ENCODE measurements around the gene SYNPR. TPM values are rescaled to one million over a fixed set of nuclear protein-coding genes. Genes with fewer than 3 reads are reported as not detected.

The SYNPR gene
- total RNA-seq: not detected
- total RNA-seq (2013): not detected
- total RNA-seq: 0 reads per million in 29 experiments

DNA sequence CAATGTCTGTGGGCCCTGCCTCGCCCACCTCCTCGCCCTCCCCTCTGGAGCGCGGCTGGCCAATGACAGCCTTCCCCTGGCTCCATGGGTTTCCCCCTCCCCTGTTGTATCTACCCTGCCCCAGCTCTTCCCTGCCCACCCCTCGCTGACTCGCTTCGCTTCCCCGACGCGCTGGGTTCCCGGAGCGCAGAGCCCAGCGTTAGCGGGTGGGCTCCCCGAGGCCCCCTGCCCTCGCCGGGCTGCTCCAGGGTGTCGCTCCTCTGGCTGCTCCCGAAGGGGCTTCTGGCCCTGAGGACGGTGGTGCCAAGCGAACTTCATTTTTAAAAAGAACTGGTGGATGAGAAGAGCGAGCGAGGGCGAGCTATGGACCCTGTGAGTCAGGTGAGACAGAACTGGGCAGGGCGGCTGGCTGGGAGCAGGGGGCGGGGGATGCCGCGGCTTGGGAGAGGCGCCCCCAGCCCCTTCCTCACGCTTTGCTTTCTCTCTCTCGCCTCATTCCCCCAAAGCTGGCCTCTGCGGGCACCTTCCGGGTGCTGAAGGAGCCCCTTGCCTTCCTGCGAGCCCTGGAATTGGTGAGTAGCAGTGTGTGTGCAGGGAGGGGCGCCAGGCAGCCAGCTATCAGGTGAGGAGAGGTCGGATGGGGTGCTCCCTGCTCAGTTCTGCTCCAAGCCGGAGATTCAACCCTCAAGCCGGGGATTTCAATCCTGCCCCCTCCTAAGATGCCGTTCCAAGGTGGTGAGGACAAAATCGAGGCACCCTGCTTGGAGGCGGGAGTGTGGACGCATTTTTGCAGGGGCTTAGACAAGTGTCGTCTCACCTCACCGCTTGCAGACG lies at the start of gene SYNPR:
SYNPR (plus strand) TSS at position 138 of the 834 bp plus-strand sequence.
- no peaks in the 10 kb centered on the region for H3K9me3 ChIP-seq
- no peak within 1 kb of the TSS for H3K27ac ChIP-seq (ENCODE audit: low read length)
- ChIA-PET CTCF (no interaction called here), POLR2A (no interaction called here)
- WGBS (ENCODE audit: insufficient coverage): 9% methylated on average over 36 of the region's 45 CpGs
- Mint-ChIP-seq H3K9me3 (peaks cover 0 to 2% (median 0%) of the 10 kb centered on the region in 3 donors), H3K27ac (no peak within 1 kb of the TSS), H3K4me3 (no peak within 1 kb of the TSS), H3K36me3 (no peaks in the 10 kb centered on the region), H3K27me3 (peaks cover 17 to 23% of the 10 kb centered on the region in 2 donors), H3K4me1 (no peaks in the 10 kb centered on the region)
- ATAC-seq (replicated peaks in 1 of 4): no peak
- H3K4me3 ChIP-seq (ENCODE audit: control insufficient read depth in 1 of 2, extremely low read depth in 1 of 2, low read length in 1 of 2): no peak within 1 kb of the TSS
- H3K27me3 ChIP-seq (replicated peaks in 1 of 2; ENCODE audit: control insufficient read depth in 2 of 2, extremely low read depth in 1 of 2, insufficient read depth in 2 of 2, low read length in 1 of 2): peaks cover 6 to 20% of the 10 kb centered on the region in 2 experiments
- no peaks in the 10 kb centered on the region for H3K4me1 ChIP-seq (ENCODE audit: control insufficient read depth in 1 of 2, extremely low read depth in 1 of 2, insufficient read depth in 2 of 2, low read length in 2 of 2)
- no peaks in the 10 kb centered on the region for H3K36me3 ChIP-seq (ENCODE audit: control insufficient read depth in 2 of 2, extremely low read depth in 1 of 2, insufficient read depth in 1 of 2, low read length in 1 of 2)
- no peak for DNase-seq

DNA sequence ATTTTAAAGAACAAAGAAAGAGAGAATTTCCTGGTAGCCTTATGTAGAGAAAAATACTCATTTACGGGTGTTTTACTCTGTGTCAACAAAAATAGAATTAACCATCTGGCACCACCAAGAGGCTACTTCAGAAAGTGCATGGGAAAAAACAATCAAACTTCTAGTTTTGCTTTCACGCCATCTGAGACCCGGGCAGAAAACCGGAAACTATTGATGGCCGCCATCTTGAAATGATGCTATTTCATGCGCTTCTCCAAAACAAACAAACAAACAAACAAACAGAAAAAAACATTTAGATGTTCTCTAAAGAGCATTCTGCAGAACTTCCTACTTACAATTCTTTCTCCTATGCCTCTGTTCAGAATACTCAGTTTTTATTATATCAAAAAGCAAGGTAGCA lies 49.4 kb upstream of the SYNPR start:
- peaks cover 0 to 7% (median 3%) of the 10 kb centered on the region in 3 donors for H3K9me3 Mint-ChIP-seq
- Histone ChIP-seq H3K27ac (ENCODE audit: low read length) (no peak overlapping the region), H3K27me3 (replicated peaks in 1 of 2; ENCODE audit: control insufficient read depth in 2 of 2, extremely low read depth in 1 of 2, insufficient read depth in 2 of 2, low read length in 1 of 2) (no peaks in the 10 kb centered on the region), H3K9me3 (no peaks in the 10 kb centered on the region), H3K4me1 (ENCODE audit: control insufficient read depth in 1 of 2, extremely low read depth in 1 of 2, insufficient read depth in 2 of 2, low read length in 2 of 2) (no peaks in the 10 kb centered on the region), H3K4me3 (ENCODE audit: control insufficient read depth in 1 of 2, extremely low read depth in 1 of 2, low read length in 1 of 2) (no peak overlapping the region), H3K36me3 (ENCODE audit: control insufficient read depth in 2 of 2, extremely low read depth in 1 of 2, insufficient read depth in 1 of 2, low read length in 1 of 2) (no peaks in the 10 kb centered on the region)
- peaks cover 0 to 6% (median 6%) of the 10 kb centered on the region in 3 donors for H3K4me1 Mint-ChIP-seq
- H3K36me3 Mint-ChIP-seq: no peaks in the 10 kb centered on the region
- POLR2A ChIA-PET: no interaction called here
- no peak overlapping the region for H3K4me3 Mint-ChIP-seq
- CTCF ChIA-PET: no interaction called here
- no peaks in the 10 kb centered on the region for H3K27me3 Mint-ChIP-seq
- no peak for ATAC-seq (replicated peaks in 1 of 4)
- DNase-seq: no peak
- WGBS (ENCODE audit: insufficient coverage): 42% methylated on average over 4 of the region's 6 CpGs
- H3K27ac Mint-ChIP-seq: no peak overlapping the region

DNA sequence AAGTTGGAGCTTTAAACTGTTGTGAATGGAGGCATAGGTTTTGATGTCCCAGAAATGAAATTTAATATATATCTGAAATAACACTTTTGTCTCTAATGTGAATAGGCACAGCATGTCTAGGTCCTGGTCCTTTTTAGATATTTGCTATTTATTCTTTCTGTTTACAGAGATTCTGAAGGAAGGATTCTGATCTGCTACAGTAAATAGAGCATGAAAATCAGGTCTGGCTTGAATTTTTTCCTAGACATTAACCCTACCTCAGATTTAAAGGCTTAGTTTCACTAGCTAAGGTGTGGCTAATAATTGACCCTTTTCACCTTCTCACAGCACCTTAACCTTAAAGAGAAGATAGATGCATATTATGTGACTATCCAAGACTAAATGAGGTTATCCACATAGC lies 48.0 kb upstream of the SYNPR start:
- ATAC-seq (replicated peaks in 1 of 4) (no peak), DNase-seq (no peak)
- Mint-ChIP-seq H3K27ac (no peak overlapping the region), H3K4me1 (peaks cover 0 to 6% (median 6%) of the 10 kb centered on the region in 3 donors), H3K36me3 (no peaks in the 10 kb centered on the region), H3K9me3 (peaks cover 0 to 7% (median 3%) of the 10 kb centered on the region in 3 donors), H3K27me3 (no peaks in the 10 kb centered on the region), H3K4me3 (no peak overlapping the region)
- H3K27me3 ChIP-seq (replicated peaks in 1 of 2; ENCODE audit: control insufficient read depth in 2 of 2, extremely low read depth in 1 of 2, insufficient read depth in 2 of 2, low read length in 1 of 2): no peaks in the 10 kb centered on the region
- ChIA-PET CTCF (no interaction called here), POLR2A (no interaction called here)
- H3K36me3 ChIP-seq (ENCODE audit: control insufficient read depth in 2 of 2, extremely low read depth in 1 of 2, insufficient read depth in 1 of 2, low read length in 1 of 2): no peaks in the 10 kb centered on the region
- H3K27ac ChIP-seq (ENCODE audit: low read length): no peak overlapping the region
- H3K4me3 ChIP-seq (ENCODE audit: control insufficient read depth in 1 of 2, extremely low read depth in 1 of 2, low read length in 1 of 2): no peak overlapping the region
- no peaks in the 10 kb centered on the region for H3K9me3 ChIP-seq
- H3K4me1 ChIP-seq (ENCODE audit: control insufficient read depth in 1 of 2, extremely low read depth in 1 of 2, insufficient read depth in 2 of 2, low read length in 2 of 2): no peaks in the 10 kb centered on the region

DNA sequence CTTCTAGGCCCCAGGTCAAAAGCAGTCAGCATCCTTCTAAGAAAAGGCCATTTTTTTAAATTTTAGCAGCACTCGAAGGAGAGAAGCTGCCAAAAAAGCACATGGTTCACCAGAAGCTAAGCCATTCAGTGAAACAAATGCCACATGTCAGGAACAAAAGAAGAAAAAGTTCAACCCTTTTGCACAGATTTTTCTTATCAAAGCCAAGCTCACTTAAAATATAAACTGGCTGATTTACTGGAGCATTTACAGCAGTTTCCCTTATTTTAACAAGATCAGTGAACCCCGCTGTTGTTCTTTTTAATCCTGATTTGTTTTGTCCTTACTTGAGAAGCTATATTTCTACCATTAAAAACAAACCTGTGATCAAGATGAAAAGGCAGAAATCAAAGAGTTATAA lies 46.5 kb upstream of the SYNPR start:
- Mint-ChIP-seq H3K27ac (no peak overlapping the region), H3K9me3 (peaks cover 0 to 4% (median under 1%) of the 10 kb centered on the region in 3 donors), H3K36me3 (no peaks in the 10 kb centered on the region), H3K4me1 (peaks cover 0 to 6% (median 6%) of the 10 kb centered on the region in 3 donors), H3K4me3 (no peak overlapping the region), H3K27me3 (no peaks in the 10 kb centered on the region)
- Histone ChIP-seq H3K9me3 (no peaks in the 10 kb centered on the region), H3K4me1 (ENCODE audit: control insufficient read depth in 1 of 2, extremely low read depth in 1 of 2, insufficient read depth in 2 of 2, low read length in 2 of 2) (no peaks in the 10 kb centered on the region), H3K27me3 (replicated peaks in 1 of 2; ENCODE audit: control insufficient read depth in 2 of 2, extremely low read depth in 1 of 2, insufficient read depth in 2 of 2, low read length in 1 of 2) (no peaks in the 10 kb centered on the region), H3K27ac (ENCODE audit: low read length) (no peak overlapping the region), H3K36me3 (ENCODE audit: control insufficient read depth in 2 of 2, extremely low read depth in 1 of 2, insufficient read depth in 1 of 2, low read length in 1 of 2) (no peaks in the 10 kb centered on the region), H3K4me3 (ENCODE audit: control insufficient read depth in 1 of 2, extremely low read depth in 1 of 2, low read length in 1 of 2) (no peak overlapping the region)
- no peak for DNase-seq
- WGBS (ENCODE audit: insufficient coverage): 55% methylated on average over 1 of the region's 2 CpGs
- no peak for ATAC-seq (replicated peaks in 1 of 4)
- CTCF ChIA-PET: no interaction called here
- POLR2A ChIA-PET: no interaction called here

DNA sequence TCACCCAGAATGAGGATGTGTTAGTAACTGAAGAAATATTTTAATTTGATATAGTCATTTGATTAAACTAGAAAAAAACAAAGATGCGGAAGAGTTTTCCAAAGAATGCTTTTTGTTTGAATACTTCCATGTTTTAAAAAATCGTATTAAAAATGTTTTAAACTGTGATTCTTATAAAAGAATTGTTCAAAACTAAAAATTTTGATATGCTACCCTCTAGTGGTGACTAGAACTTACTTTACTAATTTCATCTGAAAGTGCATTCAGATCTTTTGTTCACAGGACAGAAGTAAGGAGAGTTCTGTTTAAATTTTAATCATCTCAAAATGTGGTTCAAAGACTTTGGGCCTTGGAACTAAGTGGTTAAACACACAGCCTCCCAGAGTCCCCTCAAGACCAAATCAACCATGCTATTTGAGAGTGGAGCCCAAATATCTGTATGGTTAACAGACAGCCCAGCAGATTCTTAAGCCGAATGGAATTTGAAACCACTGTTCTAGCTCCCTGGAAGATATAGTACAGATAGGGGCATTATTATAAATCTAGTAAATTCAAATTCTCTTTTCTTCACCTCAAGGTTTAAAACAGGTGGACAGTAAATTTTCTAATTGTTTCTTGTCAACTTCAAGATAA lies 45.2 kb upstream of the SYNPR start:
- peaks cover 0 to 1% (median 0%) of the 10 kb centered on the region in 3 donors for H3K9me3 Mint-ChIP-seq
- whole genome bisulfite sequencing (ENCODE audit: insufficient coverage): no CpG with 5 or more reads among the region's 3 CpGs
- Histone ChIP-seq H3K27ac (ENCODE audit: low read length) (no peak overlapping the region), H3K4me3 (ENCODE audit: control insufficient read depth in 1 of 2, extremely low read depth in 1 of 2, low read length in 1 of 2) (no peak overlapping the region), H3K36me3 (ENCODE audit: control insufficient read depth in 2 of 2, extremely low read depth in 1 of 2, insufficient read depth in 1 of 2, low read length in 1 of 2) (no peaks in the 10 kb centered on the region), H3K27me3 (replicated peaks in 1 of 2; ENCODE audit: control insufficient read depth in 2 of 2, extremely low read depth in 1 of 2, insufficient read depth in 2 of 2, low read length in 1 of 2) (no peaks in the 10 kb centered on the region), H3K9me3 (no peaks in the 10 kb centered on the region), H3K4me1 (ENCODE audit: control insufficient read depth in 1 of 2, extremely low read depth in 1 of 2, insufficient read depth in 2 of 2, low read length in 2 of 2) (no peaks in the 10 kb centered on the region)
- peaks cover 0 to 6% (median 6%) of the 10 kb centered on the region in 3 donors for H3K4me1 Mint-ChIP-seq
- H3K27me3 Mint-ChIP-seq: no peaks in the 10 kb centered on the region
- no peak overlapping the region for H3K27ac Mint-ChIP-seq
- no peak for DNase-seq
- H3K36me3 Mint-ChIP-seq: no peaks in the 10 kb centered on the region
- ATAC-seq (replicated peaks in 1 of 4): no peak
- ChIA-PET CTCF (no interaction called here), POLR2A (no interaction called here)
- no peak overlapping the region for H3K4me3 Mint-ChIP-seq

DNA sequence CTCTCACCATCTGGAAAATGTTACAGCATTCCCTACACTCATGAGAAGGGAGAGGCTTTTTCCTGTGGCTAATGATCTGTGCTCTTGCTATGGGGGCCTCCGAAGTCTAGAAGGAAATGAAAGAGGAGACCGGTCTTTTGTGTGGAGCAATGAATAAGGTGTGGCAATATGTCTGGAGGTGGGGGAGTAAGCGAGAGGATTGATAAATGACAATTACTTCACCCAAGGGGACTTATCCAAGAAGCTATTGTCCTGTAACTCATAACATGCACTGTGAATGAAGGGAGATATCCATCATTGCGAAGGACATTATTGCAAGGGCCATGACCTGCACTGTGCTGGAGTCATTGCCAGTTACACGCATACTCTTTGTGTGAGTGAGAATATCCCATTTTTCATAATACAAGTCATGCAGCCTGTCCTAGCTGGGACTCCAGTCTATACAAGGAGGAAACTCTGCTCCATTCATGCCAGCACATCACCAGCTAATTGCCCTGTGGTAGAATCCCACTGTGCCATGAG lies 37.7 kb upstream of the SYNPR start:
- no peak overlapping the region for H3K4me3 Mint-ChIP-seq
- no CpG with 5 or more reads among the region's 5 CpGs for WGBS (ENCODE audit: insufficient coverage)
- CTCF ChIA-PET: no interaction called here

More for the DNA sequence above, 37.7 kb upstream of the SYNPR start:
- H3K4me1 Mint-ChIP-seq: no peaks in the 10 kb centered on the region
- Histone ChIP-seq H3K4me1 (ENCODE audit: control insufficient read depth in 1 of 2, extremely low read depth in 1 of 2, insufficient read depth in 2 of 2, low read length in 2 of 2) (no peaks in the 10 kb centered on the region), H3K27me3 (replicated peaks in 1 of 2; ENCODE audit: control insufficient read depth in 2 of 2, extremely low read depth in 1 of 2, insufficient read depth in 2 of 2, low read length in 1 of 2) (no peaks in the 10 kb centered on the region), H3K27ac (ENCODE audit: low read length) (no peak overlapping the region), H3K9me3 (no peaks in the 10 kb centered on the region), H3K36me3 (ENCODE audit: control insufficient read depth in 2 of 2, extremely low read depth in 1 of 2, insufficient read depth in 1 of 2, low read length in 1 of 2) (no peaks in the 10 kb centered on the region), H3K4me3 (ENCODE audit: control insufficient read depth in 1 of 2, extremely low read depth in 1 of 2, low read length in 1 of 2) (no peak overlapping the region)
- H3K27ac Mint-ChIP-seq: no peak overlapping the region
- no peaks in the 10 kb centered on the region for H3K36me3 Mint-ChIP-seq
- H3K27me3 Mint-ChIP-seq: no peaks in the 10 kb centered on the region
- DNase-seq: no peak
- peaks cover 0 to 5% (median 5%) of the 10 kb centered on the region in 3 donors for H3K9me3 Mint-ChIP-seq
- POLR2A ChIA-PET: no interaction called here
- no peak for ATAC-seq (replicated peaks in 1 of 4)
